HepG2 (cell line): ENCODE results near the gene MRPS35. TPM values are rescaled to one million over a fixed set of nuclear protein-coding genes. Genes with fewer than 3 reads are reported as not detected.

Experiments
- DR1 ChIP-seq: sonication (generic); formaldehyde crosslinking; IDR thresholded peaks from 2 replicates; pipeline ENCODE4 v1.8.0; 2021; ENCODE audit warnings: mild to moderate bottlenecking, missing genetic modification reagents, inconsistent platforms
- MED1 ChIP-seq: sonication (generic); formaldehyde crosslinking; IDR thresholded peaks from 2 replicates; pipeline ENCODE4 v1.4.0; 2020; ENCODE audit warnings: missing genetic modification reagents
- NKX3-1 ChIP-seq: sonication (generic); formaldehyde crosslinking; IDR thresholded peaks from 2 replicates; pipeline ENCODE4 v1.5.0; 2020; ENCODE audit warnings: missing genetic modification reagents
- RAD21 ChIP-seq: fragments of 450-650 bp; formaldehyde crosslinking; IDR thresholded peaks from 2 replicates; pipeline ENCODE4 v1.5.0; 2020; ENCODE audit warnings: mild to moderate bottlenecking
- RXRA ChIP-seq: sonication (generic); formaldehyde crosslinking; IDR thresholded peaks from 2 replicates; pipeline ENCODE4 v1.5.1; 2020; ENCODE audit warnings: missing genetic modification reagents
- SP5 ChIP-seq: IDR thresholded peaks from 2 replicates; pipeline ENCODE4 v1.6.1; 2016; ENCODE audit warnings: low read depth, borderline replicate concordance
- YEATS2 ChIP-seq: sonication (generic); formaldehyde crosslinking; IDR thresholded peaks from 2 replicates; pipeline ENCODE4 v1.4.0; 2020; ENCODE audit warnings: missing genetic modification reagents, borderline replicate concordance
- ZFP36 ChIP-seq: fragments of 150-350 bp; IDR thresholded peaks from 2 replicates; pipeline ENCODE4 v1.6.1; 2018; ENCODE audit warnings: borderline replicate concordance, low read length, low read depth; ENCODE audit not compliant: partially characterized antibody
- ZFY ChIP-seq: sonication (generic); formaldehyde crosslinking; IDR thresholded peaks from 2 replicates; pipeline ENCODE4 v1.4.0; 2020; ENCODE audit warnings: missing genetic modification reagents
- ZNF276 ChIP-seq: sonication (generic); formaldehyde crosslinking; IDR thresholded peaks from 2 replicates; pipeline ENCODE4 v1.4.0; 2020; ENCODE audit warnings: mild to moderate bottlenecking, low read depth, missing genetic modification reagents
- ZNF629 ChIP-seq: sonication (generic); formaldehyde crosslinking; conservative IDR thresholded peaks from 2 replicates; pipeline ENCODE4 v1.5.0; 2020; ENCODE audit warnings: missing genetic modification reagents
- ZNF691 ChIP-seq: sonication (generic); formaldehyde crosslinking; IDR thresholded peaks from 2 replicates; pipeline ENCODE4 v1.4.0; 2020; ENCODE audit warnings: missing genetic modification reagents, low read depth, mild to moderate bottlenecking, borderline replicate concordance
- ZNF713 ChIP-seq: sonication (generic); formaldehyde crosslinking; IDR thresholded peaks from 2 replicates; pipeline ENCODE4 v1.4.0; 2020; ENCODE audit warnings: mild to moderate bottlenecking, missing genetic modification reagents
- polyA plus RNA-seq, 8 experiments: library from polyadenylated mRNA; depleted of rRNA in 3 of 8; stranded (reverse) in 7 of 8; unstranded in 1 of 8; fragments of >200 nt; fragmentation: Illumina TruSeq in 4 of 8; extraction: Trizol in 4 of 8; gene quantifications; 2 replicates each; pipeline versions ENCODE4 v1.2.1 to v1.2.3, GENCODE V29; 2011 to 2016; ENCODE audit warnings: low read depth in 4 of 8, missing spikeins in 1 of 8, mixed read lengths in 1 of 8; ENCODE audit not compliant: insufficient read depth in 1 of 8
- total RNA-seq, 5 experiments: library from RNA; depleted of rRNA; stranded (reverse); fragments of >200 nt; fragmentation: Illumina TruSeq; extraction: Trizol; gene quantifications; 2 replicates each; pipeline ENCODE4 v1.2.3, GENCODE V29; 2016; ENCODE audit warnings: low read depth in 1 of 5
- TF ChIP-seq, protein P1 (sequence below), 2 experiments: fragments of 450-650 bp in 1 of 2; sonication (generic) in 1 of 2; formaldehyde crosslinking in 1 of 2; IDR thresholded peaks; 2 replicates each; pipeline versions ENCODE4 v1.6.1 to v1.8.0; 2016 to 2022; ENCODE audit warnings: antibody characterized with exemption in 1 of 2, mild to moderate bottlenecking in 1 of 2, missing genetic modification reagents in 1 of 2
- TF ChIP-seq, protein P2 (sequence below): IDR thresholded peaks from 2 replicates; pipeline ENCODE4 v1.6.1; 2016; ENCODE audit warnings: low read depth

MRPS35 gene
- total and polyA plus RNA-seq, 2 of the 13 experiments (the other 11 are each of a cell fraction or from before 2014, with no cell fraction given): 63.4 to 104 TPM

- TF ChIP-seq, protein P1, sequence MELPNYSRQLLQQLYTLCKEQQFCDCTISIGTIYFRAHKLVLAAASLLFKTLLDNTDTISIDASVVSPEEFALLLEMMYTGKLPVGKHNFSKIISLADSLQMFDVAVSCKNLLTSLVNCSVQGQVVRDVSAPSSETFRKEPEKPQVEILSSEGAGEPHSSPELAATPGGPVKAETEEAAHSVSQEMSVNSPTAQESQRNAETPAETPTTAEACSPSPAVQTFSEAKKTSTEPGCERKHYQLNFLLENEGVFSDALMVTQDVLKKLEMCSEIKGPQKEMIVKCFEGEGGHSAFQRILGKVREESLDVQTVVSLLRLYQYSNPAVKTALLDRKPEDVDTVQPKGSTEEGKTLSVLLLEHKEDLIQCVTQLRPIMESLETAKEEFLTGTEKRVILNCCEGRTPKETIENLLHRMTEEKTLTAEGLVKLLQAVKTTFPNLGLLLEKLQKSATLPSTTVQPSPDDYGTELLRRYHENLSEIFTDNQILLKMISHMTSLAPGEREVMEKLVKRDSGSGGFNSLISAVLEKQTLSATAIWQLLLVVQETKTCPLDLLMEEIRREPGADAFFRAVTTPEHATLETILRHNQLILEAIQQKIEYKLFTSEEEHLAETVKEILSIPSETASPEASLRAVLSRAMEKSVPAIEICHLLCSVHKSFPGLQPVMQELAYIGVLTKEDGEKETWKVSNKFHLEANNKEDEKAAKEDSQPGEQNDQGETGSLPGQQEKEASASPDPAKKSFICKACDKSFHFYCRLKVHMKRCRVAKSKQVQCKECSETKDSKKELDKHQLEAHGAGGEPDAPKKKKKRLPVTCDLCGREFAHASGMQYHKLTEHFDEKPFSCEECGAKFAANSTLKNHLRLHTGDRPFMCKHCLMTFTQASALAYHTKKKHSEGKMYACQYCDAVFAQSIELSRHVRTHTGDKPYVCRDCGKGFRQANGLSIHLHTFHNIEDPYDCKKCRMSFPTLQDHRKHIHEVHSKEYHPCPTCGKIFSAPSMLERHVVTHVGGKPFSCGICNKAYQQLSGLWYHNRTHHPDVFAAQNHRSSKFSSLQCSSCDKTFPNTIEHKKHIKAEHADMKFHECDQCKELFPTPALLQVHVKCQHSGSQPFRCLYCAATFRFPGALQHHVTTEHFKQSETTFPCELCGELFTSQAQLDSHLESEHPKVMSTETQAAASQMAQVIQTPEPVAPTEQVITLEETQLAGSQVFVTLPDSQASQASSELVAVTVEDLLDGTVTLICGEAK (IDR thresholded peaks at IDR 0.05): no peak
- TF ChIP-seq, protein P1 (CRISPR knock-in tag; IDR thresholded peaks at IDR 0.05): peak; percentile 48; the same call in 1 of the 2 replicates
- no peak for TF ChIP-seq ZNF276 (CRISPR knock-in tag)
- 0 out of 2 replicates have a peak, but pooled peaks have one; percentile 32 for TF ChIP-seq RAD21 (CRISPR knock-in tag)
- peak; percentile 50 for TF ChIP-seq MED1 (CRISPR knock-in tag)
- TF ChIP-seq YEATS2 (CRISPR knock-in tag): 0 out of 2 replicates have a peak, but pooled peaks have one; percentile 17
- peak; percentile 87; the same call in 1 of the 2 replicates for TF ChIP-seq ZNF691 (CRISPR knock-in tag)
- no peak for TF ChIP-seq DR1 (CRISPR knock-in tag)
- no peak for TF ChIP-seq ZFP36
- TF ChIP-seq, protein P2, sequence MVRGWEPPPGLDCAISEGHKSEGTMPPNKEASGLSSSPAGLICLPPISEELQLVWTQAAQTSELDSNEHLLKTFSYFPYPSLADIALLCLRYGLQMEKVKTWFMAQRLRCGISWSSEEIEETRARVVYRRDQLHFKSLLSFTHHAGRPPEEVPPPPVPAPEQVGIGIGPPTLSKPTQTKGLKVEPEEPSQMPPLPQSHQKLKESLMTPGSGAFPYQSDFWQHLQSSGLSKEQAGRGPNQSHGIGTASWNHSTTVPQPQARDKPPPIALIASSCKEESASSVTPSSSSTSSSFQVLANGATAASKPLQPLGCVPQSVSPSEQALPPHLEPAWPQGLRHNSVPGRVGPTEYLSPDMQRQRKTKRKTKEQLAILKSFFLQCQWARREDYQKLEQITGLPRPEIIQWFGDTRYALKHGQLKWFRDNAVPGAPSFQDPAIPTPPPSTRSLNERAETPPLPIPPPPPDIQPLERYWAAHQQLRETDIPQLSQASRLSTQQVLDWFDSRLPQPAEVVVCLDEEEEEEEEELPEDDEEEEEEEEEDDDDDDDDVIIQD (CRISPR knock-in tag): 0 out of 2 replicates have a peak, but pooled peaks have one; percentile 58
- TF ChIP-seq ZFY (CRISPR knock-in tag): peak; percentile 51
- 0 out of 2 replicates have a peak, but pooled peaks have one; percentile 51 for TF ChIP-seq SP5
- TF ChIP-seq NKX3-1 (CRISPR knock-in tag): peak; percentile 85
- TF ChIP-seq RXRA: peak; percentile 56
- TF ChIP-seq ZNF629 (CRISPR knock-in tag): peak; percentile 26; the same call in 1 of the 2 replicates
- TF ChIP-seq ZNF713 (CRISPR knock-in tag): no peak
Measured at GRCh38 chr12:27705263-27705662, 5.4 kb upstream of the MRPS35 start (continued).
